GM19324 (cell line): Measurements from ENCODE around the gene TMED8.
"Not testable (repeated sequence)": the region's sequence is repeated elsewhere in the genome, so short reads cannot be mapped to it uniquely, and the experiment has no call there.

Experiments
- ATAC-seq: cut with Tn5 transposase; IDR thresholded peaks from one replicate; pipeline ENCODE4 v1.9.1; 2021; ENCODE audit warnings: mild to moderate bottlenecking, moderate library complexity; ENCODE audit not compliant: unreplicated experiment, low FRiP score

TMED8 gene

DNA sequence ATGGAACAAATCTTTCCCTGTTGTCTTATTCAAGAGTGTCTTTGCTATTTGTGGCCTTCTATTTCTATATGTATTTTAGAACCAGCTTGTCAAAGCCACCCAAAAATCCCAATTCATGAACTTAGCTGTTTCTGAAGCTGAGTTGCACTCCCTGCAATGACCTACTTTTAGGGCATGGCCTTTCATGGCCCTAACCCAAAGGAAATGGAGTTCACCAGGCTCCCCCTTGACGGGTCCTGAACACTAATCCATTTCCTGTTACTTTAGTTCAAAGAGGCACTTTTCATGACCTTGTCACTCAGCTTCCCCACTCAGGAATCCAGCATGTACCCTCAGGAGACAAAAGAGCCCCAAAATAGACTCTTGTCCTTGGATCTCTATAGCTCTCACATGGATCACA lies 7.6 kb downstream of the TMED8 start:
- ATAC-seq, result no peak

DNA sequence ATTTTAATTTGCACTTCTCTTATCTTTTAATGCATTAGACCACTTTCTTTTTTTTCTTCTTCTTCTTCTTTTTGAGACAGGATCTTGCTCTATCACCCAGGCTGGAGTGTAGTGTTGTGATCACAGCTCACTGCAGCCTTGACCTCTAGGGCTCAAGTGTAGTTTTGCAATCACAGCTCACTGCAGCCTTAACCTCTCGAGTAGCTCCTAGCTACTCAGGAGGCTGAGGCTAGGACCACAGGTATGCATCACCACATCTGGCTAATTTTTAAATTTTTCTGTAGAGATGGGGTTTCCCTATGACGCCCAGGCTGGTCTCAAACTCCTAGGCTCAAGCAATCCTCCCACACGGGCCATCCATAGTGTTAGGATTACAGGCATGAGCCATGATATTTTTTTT lies 12.7 kb downstream of the TMED8 start:
- no peak for ATAC-seq

DNA sequence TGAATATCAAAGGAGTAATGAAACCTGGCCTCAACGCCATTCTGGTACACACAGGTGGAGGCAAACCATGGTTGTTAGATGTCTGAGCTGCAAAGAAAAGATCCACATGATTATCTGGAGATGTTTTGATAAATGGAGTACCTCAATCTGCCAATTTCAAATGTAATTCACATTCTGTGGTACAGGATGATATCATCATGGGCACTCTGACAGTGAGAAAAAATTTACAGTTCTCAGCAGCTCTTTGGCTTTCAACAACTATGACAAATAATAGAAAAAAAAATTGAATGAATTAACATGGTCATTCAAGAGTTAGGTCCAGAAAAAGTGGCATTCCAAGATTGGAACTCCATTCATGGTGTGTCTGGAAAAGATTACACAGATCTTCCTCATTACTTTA lies 17.3 kb downstream of the TMED8 start:
- ATAC-seq, result no peak

DNA sequence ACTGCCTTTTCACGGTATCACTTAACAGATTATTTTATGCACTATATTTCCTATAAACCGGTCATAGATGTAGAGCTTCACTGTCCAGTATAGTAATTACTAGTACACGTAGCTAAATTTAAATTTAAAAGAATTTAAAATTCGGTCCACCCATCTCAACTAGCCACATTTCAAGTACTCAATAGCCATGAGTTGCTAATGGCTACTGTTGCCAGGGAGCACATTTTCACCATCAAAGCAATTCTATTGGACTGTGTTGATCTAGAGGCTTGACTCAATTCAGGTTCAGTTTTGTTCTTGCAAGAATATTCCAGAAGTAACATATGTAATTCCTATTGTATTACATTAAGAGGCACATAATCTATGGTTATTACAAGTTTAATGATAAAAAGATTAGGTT lies 20.0 kb downstream of the TMED8 start:
- no peak for ATAC-seq

DNA sequence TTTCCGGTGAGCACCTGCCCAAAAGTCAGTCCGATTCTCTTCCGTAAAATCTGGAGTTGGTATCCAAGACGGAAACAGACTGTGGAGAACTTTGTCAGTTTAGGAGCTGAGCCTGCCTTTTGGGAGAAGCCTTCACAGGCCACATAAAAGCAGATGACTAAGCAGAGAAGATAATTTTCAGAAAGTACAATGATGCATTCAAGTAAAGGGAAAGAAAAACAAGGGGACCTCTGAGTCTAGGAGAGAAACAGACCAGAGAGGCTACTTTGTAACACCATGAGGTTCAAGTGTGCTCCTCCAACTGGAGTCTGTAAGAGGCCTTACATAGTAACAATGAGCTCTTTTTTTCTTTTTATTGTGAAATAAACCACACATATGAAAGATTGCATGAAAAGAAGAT lies 21.1 kb downstream of the TMED8 start:
- no peak for ATAC-seq

DNA sequence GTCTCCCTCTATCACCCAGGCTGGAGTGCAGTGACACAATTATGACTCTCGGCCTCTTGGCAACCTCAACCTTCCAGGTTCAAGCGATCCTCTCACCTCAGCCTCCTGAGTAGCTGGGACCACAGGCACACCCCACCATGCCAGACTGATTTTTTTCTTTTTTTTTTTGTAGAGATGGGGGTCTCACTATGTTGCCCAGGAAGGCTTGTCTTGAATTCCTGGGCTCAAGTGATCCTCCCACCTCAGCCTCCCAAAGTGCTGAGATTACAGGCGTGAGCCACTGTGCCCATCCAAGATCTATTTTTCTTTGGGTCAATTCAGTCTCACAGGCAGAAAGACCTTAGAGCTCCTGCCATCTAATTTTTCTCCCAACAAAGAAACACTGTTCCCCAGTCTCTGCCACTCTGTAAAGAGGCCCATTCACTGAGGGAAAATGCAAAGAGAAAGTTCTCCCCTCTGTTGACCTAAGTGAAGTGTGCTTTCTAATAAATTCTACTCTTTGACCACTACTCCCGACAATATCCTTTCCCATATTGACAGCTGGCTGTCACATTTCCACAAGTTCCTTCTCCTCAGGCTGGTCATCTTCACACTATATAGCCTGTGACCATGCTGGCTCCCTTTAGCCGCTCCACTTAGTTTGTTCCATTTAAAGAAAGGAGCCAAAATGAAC lies 23.3 kb downstream of the TMED8 start:
- ATAC-seq, result no peak

DNA sequence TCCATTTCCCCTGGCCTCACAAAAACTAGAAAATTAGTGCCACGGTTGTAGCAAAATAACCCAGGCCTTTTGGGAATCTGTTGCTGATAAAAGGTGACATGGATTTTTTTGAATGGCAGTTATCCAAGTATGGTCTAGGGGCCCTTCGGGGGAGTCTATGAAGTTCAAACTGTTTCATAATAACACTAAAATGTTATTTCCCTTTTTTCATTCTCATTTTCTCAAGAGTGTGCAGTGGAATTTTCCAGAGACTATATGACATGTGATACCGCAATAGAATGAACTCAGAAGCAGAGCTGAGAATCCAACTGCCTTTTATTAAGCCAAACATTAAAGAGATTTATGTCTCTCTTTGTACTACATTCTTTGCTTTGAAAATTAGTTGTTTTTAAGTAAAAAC lies 29.1 kb downstream of the TMED8 start:
- ATAC-seq, result no peak

DNA sequence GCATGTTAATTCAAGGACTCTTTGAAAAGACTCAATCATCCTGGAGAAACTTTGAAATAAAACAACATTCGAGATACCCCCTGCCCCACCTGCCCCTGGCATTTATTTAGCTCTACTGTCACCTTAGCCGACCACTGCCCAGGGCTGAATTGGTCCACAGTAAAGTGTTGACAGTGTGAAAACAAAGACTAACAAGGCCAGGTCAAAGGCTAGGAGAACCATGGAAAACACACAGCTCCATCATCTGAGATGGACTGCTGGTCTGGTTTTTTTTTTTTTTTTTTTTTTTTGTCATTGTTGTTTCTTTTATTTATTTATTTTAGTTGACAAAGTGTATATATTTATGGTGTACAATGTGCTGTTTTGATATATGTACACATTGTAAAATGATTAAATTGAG lies 30.4 kb downstream of the TMED8 start:
- ATAC-seq, result no peak

DNA sequence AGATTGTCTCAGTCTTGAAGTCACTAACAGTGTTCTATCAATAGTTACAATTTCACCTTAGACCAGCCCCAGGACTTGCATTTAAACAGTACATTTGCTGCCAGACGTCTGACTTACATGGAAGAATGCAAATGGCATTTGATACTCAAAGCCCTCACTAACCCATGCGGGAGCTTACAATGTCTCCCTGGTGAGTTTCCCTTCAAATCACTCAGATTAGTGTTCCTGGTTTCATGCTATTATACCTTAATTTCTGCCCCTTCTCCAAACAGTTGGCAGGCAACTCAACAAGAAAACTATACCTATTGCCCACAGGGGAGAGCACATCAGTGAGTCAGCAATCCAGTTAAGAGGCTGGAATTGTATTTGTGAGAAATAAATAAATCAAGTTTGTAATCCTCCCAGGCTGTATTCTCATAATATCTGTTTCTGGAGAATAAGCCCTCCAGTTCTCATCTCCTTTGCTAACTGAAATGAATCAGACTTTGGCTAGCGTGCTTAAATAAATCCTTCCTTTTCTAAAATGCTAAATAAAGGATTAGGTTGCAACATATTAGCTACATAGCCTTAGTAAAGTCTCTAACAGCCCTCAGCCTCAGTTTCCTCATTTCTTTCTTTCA lies 32.4 kb downstream of the TMED8 start:
- no peak for ATAC-seq

DNA sequence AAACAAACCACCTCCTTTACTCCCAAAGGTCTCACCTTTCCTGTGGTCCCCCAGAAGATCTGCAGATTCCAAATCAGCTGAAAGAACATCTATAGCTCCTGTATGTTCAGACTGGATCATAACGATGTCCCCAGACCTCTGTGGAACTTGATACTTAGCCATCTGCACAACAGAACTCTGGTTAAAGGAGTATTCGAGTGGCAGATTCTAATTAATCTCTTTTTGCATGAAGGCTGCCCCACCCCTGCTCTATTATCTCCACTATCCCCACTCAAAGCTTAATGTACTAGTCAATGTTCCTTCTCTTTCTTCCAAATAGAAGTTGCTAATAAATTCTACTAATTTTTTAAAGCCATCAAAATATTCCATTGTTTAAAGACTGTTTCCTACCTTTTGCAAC lies 33.2 kb downstream of the TMED8 start:
- no peak for ATAC-seq

DNA sequence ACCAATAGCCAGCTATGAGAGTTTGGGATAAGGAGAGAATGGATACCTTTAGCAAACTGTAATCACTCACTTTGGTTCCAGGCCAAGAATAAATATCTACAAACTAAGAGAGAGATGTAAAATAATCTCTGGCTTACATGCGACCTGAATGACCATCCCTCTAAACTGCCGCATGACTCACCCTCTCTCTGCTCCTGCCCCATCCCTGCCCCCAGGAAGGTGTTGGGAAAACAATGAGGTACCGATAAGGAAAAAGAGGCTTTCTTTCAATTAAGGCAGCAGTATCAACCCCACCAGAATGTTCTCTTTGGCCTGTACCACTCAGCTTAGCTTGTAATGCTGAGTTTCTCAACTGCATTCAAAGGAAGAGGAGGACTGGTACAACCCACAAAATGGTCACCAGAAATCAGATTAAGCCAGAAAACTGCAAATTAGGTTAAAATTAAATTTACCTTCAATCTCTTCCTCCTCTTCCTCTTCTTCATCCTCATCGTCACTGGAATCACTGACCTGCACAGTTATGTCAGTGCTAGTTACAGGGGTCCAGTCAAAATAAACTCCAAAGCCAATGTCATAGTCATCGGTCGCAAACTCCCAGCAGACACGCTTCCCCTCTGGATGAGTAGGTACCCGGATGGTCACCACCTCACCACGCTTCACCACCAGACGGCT lies 34.0 kb downstream of the TMED8 start:
- no peak for ATAC-seq

DNA sequence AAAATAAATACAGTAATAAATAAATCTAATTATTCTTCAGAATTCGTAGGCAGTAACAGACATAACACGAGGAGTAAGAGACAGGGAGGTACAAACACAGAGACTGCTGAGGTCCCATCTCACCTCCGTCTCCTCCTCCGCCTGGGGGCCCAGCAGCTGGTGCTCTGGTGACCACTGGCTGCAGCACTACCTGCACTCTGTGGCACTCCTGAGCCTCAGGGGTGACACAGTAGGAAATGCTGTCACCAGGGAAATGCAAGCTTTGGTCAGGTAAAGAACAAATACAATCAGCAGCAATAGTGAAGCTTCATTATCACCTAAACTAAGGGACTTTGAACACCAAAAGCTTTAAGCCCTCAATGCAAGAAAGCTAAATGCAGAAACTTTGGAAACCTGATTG lies 36.5 kb downstream of the TMED8 start:
- no peak for ATAC-seq

DNA sequence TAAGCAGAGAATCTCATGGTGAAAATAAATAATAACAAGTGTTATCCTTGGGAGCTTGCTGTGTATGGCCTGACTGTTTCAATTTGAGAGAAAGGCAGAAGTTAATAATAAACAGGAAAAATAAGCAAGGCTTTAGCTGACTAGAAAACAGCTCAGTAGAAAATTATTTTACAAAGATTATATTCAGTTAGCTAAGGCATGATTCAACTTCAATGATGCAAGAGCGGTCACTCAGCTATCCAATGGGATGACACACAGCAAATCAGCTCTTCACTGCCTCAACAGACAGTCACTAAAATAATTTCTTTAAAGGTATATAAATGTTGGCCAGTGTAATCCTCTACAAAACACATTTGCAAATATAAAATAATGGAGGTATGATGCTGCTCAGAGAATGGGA lies 37.5 kb downstream of the TMED8 start:
- no peak for ATAC-seq

DNA sequence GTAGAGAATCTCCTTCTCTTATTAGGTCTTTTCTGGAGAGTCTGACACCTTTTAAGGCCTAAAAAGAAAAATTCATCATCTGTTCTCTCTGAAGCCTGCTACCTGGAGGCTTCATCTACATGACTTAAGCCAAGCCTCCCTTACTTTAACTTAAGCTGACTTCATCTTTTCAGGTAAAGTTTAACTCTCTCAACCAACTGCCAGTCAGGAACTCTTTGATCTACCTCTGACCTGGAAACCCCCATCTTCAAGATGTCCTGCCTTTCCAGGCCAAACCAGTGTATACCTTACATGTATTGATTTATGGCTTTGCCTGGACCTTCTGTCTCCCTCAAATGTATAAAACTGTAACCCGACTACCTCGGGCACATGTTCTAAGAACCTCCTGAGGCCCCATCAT lies 38.6 kb downstream of the TMED8 start:
- ATAC-seq, result no peak

DNA sequence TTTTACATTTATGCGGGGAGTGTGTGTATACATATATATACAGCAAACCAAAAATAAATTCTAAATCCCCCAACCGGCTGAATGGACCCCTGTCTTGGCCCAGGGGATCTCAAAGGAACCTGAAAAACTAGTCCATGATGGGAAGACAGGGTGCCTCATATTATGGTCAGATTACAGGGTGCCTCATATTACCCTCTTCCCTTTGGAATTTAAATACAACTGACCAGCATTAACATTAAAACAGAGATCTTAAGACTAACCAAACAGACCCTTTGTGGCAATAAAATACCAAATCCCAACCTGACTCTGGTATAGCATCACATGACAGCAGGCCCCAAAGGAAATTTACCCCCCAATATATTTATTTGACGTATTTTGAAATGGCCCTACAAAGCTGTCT lies 39.0 kb downstream of the TMED8 start:
- ATAC-seq, result no peak

DNA sequence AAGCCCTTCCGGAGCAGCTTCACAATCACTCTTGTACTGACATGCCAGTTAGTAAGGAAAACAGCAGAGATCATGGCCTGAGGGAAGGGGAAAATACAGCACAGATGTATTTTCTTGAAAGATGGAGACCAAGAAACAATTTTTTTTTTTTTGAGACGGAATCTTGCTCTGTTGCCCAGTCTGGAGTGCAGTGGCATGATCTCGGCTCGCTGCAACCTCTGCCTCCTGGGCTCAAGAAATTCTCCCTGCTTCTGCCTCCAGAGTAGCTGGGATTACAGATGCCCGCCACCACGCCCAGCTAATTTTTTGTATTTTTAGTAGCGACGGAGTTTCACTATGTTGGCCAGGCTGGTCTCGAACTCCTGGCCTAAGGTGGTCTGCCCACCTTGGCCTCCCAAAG lies 39.6 kb downstream of the TMED8 start:
- ATAC-seq, result not testable (repeated sequence)

DNA sequence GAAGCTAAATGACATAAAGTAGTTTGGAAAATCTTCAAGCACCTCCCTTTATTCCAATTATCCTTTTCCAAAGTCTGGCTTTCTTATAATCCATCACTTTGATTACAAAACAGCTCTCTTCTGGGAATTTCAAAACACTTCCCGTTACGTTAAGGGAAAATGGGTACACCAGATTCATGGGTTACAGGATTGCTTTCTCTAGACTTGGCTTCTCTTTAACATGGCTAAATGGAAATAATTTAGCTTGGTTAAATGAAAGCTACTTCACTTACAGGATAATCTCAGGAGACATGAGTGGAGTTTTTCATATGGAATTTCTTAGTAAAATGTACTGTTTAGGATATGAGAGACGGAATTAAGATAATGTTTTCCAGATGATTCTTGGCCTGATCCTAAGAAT lies 41.3 kb downstream of the TMED8 start:
- ATAC-seq, result no peak

DNA sequence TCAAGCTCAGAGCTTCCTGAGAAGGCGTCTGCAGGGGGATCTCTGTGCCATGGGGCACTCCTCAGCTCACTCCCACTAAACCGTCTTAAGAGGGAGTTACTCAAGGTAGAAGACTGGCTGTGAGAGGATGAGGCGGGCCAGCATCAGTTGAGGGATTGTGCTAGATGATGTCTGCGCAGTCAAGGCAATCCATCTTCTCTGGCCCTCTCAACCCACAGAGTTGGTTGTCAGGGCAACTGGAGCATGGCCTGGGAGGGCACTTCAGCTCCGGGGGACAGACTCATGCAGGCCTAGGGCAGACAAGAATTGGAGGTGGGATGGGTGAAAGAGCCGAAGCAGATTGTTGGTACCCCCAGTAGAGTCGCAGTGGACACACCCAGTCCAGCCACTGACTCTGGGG lies 47.0 kb downstream of the TMED8 start:
- no peak for ATAC-seq

DNA sequence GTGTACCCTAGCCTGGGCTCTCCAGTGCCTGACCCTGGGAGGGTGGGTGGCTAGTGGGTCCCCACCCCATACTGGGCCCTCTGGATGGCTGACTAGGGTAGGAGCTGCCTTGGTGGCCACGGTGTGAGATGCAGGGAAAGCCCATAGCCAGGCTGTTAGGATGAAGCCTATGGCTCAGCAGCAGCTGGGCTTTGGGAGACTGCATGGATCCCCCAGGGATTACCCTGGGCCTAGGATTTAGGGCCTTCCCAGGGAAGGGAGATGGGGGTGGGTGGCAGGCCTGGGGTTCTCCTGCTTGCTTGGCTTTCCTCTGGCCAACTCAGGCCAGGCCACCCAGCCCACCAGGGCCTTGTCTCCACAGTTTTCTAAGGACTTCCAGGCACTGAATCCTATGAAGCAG lies 49.8 kb downstream of the TMED8 start:
- ATAC-seq, result no peak

DNA sequence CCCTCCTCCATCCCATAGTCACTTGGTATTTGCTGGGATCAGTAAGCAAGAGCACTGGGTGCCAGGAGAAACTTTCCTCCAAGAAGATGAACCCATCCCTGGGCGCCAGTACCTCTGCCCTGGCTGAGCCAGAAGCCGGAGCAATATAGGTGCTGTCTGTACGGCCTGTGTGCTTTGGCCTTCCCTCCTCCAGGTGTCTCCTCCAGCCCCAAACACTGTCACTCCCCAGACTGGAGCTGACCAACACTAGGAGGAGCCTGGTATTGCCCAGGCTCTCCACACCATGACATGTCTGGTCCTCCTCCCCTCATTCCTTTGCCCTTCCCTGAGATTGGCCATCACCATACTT lies 51.2 kb downstream of the TMED8 start:
- ATAC-seq, result no peak

DNA sequence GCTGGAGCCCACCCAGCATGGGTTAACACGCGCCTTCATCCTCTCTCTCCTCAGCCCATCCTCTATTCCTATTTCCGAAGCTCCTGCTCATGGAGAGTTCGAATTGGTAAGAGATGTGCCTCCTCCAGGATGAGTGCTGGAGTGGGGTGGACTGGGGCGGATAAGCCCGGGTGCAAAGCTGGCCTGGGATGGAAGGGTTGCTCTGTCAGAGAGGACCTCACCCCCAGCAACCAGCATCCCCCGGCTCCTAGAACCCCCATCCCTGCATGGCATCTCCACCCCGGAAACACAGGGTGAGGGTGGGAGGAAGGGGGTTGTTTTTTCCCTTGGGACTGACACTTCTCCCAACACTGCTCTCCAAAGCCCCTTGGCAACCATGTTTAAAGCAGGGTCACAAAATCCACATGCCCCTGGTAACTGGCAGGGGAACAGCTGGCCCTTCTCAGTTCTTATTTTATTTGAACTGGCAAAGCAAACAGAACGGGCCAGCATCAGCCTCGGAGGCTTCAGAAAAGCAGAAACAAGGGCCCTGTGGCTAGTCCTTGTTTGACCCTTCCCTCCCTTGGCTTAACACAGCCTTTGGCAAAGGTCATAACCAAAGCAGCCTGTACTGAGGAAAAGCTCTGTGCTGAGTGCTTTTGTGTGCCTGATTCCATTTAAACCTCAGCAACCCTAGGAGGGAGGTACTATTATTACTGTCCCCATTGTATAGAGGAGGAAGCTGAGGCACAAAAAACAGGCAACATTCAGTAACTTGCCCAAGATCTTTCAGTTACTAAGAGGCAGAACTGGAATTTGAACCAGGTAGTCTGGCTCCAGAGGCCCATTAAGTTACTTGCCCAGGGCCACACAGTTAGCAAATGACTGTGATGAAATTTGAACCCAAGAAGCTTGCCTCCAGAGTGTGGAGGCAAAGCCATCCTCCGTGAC lies 51.8 kb downstream of the TMED8 start:
- no peak for ATAC-seq
